IPS-18a (cell line): ENCODE measurements around the gene PLXNA2.

ENCODE experiments used
- H3K27ac ChIP-seq: one replicate; pipeline ENCODE4 v1.5.1; 2013; ENCODE audit warnings: low read length
- H3K27me3 ChIP-seq: one replicate; pipeline ENCODE4 v1.6.1; 2013; ENCODE audit warnings: mild to moderate bottlenecking, low read length; ENCODE audit not compliant: control insufficient read depth, insufficient read depth
- H3K36me3 ChIP-seq: one replicate; pipeline ENCODE4 v1.6.1; 2013; ENCODE audit warnings: low read depth, low read length; ENCODE audit not compliant: control insufficient read depth
- H3K4me1 ChIP-seq: one replicate; pipeline ENCODE4 v1.6.1; 2013; ENCODE audit warnings: low read depth, low read length; ENCODE audit not compliant: control insufficient read depth
- H3K4me3 ChIP-seq: one replicate; pipeline ENCODE4 v1.5.1; 2013; ENCODE audit warnings: low read length
- H3K9ac ChIP-seq: one replicate; pipeline ENCODE4 v1.6.1; 2013; ENCODE audit warnings: mild to moderate bottlenecking, low read length, moderate library complexity
- H3K9me3 ChIP-seq: one replicate; pipeline ENCODE4 v1.6.1; 2013; ENCODE audit warnings: low read depth, low read length; ENCODE audit not compliant: control insufficient read depth

Gene PLXNA2

GRCh38 chr1:208112401-208112800 is 131.8 kb downstream of the PLXNA2 start:
- Histone ChIP-seq H3K27ac (no peak overlapping the region), H3K27me3 (no peaks in the 10 kb centered on the region), H3K36me3 (no peaks in the 10 kb centered on the region), H3K9ac (no peak overlapping the region), H3K4me1 (no peaks in the 10 kb centered on the region), H3K9me3 (no peaks in the 10 kb centered on the region), H3K4me3 (no peak overlapping the region)

- Histone ChIP-seq H3K36me3 (no peaks in the 10 kb centered on the region), H3K9ac (no peak overlapping the region), H3K4me3 (no peak overlapping the region), H3K4me1 (no peaks in the 10 kb centered on the region), H3K27me3 (no peaks in the 10 kb centered on the region), H3K9me3 (no peaks in the 10 kb centered on the region), H3K27ac (no peak overlapping the region)
Measured at GRCh38 chr1:208111646-208112190, 132.5 kb downstream of the PLXNA2 start.

- no peak overlapping the region for H3K27ac ChIP-seq
- no peak overlapping the region for H3K9ac ChIP-seq
- H3K4me1 ChIP-seq: no peaks in the 10 kb centered on the region
- H3K9me3 ChIP-seq: no peaks in the 10 kb centered on the region
- no peak overlapping the region for H3K4me3 ChIP-seq
- no peaks in the 10 kb centered on the region for H3K36me3 ChIP-seq
- no peaks in the 10 kb centered on the region for H3K27me3 ChIP-seq
Measured at GRCh38 chr1:208110296-208110695, 133.9 kb downstream of the PLXNA2 start.

GRCh38 chr1:208108646-208109330 is 135.4 kb downstream of the PLXNA2 start:
- Histone ChIP-seq H3K4me1 (no peaks in the 10 kb centered on the region), H3K4me3 (no peak overlapping the region), H3K27me3 (no peaks in the 10 kb centered on the region), H3K36me3 (no peaks in the 10 kb centered on the region), H3K9me3 (no peaks in the 10 kb centered on the region), H3K27ac (no peak overlapping the region), H3K9ac (no peak overlapping the region)

GRCh38 chr1:208108213-208108608 is 136.0 kb downstream of the PLXNA2 start:
- Histone ChIP-seq H3K4me1 (no peaks in the 10 kb centered on the region), H3K27ac (no peak overlapping the region), H3K9me3 (no peaks in the 10 kb centered on the region)

GRCh38 chr1:208107425-208108212 is 136.6 kb downstream of the PLXNA2 start:
- H3K4me1 ChIP-seq: no peaks in the 10 kb centered on the region
- no peaks in the 10 kb centered on the region for H3K9me3 ChIP-seq
- H3K36me3 ChIP-seq: no peaks in the 10 kb centered on the region
- H3K4me3 ChIP-seq: no peak overlapping the region
- no peaks in the 10 kb centered on the region for H3K27me3 ChIP-seq
- no peak overlapping the region for H3K27ac ChIP-seq
- H3K9ac ChIP-seq: no peak overlapping the region

More at GRCh38 chr1:208108213-208108608, 136.0 kb downstream of the PLXNA2 start:
- Histone ChIP-seq H3K36me3 (no peaks in the 10 kb centered on the region), H3K4me3 (no peak overlapping the region), H3K27me3 (no peaks in the 10 kb centered on the region), H3K9ac (no peak overlapping the region)

- H3K9ac ChIP-seq: no peak overlapping the region
- H3K36me3 ChIP-seq: no peaks in the 10 kb centered on the region
- H3K27ac ChIP-seq: no peak overlapping the region
- peaks cover 5% of the 10 kb centered on the region for H3K4me1 ChIP-seq
- H3K9me3 ChIP-seq: no peaks in the 10 kb centered on the region
- H3K4me3 ChIP-seq: no peak overlapping the region
- H3K27me3 ChIP-seq: no peaks in the 10 kb centered on the region
Measured at GRCh38 chr1:208106218-208106617, 138.0 kb downstream of the PLXNA2 start.

GRCh38 chr1:208105756-208106155 is 138.4 kb downstream of the PLXNA2 start:
- H3K9me3 ChIP-seq: no peaks in the 10 kb centered on the region
- H3K4me3 ChIP-seq: no peak overlapping the region
- H3K27ac ChIP-seq: no peak overlapping the region
- no peaks in the 10 kb centered on the region for H3K27me3 ChIP-seq
- no peaks in the 10 kb centered on the region for H3K36me3 ChIP-seq
- H3K4me1 ChIP-seq: peaks cover 6% of the 10 kb centered on the region
- H3K9ac ChIP-seq: no peak overlapping the region

GRCh38 chr1:208103597-208104513 is 140.3 kb downstream of the PLXNA2 start:
- H3K27me3 ChIP-seq: no peaks in the 10 kb centered on the region

GRCh38 chr1:208101661-208102431 is 142.3 kb downstream of the PLXNA2 start:
- no peaks in the 10 kb centered on the region for H3K36me3 ChIP-seq
- no peak overlapping the region for H3K9ac ChIP-seq
- no peak overlapping the region for H3K4me3 ChIP-seq
- no peaks in the 10 kb centered on the region for H3K9me3 ChIP-seq
- H3K27ac ChIP-seq: no peak overlapping the region
- H3K4me1 ChIP-seq: peaks cover 16% of the 10 kb centered on the region
- H3K27me3 ChIP-seq: no peaks in the 10 kb centered on the region

More at GRCh38 chr1:208103597-208104513, 140.3 kb downstream of the PLXNA2 start:
- H3K4me1 ChIP-seq: peaks cover 10% of the 10 kb centered on the region
- no peak overlapping the region for H3K27ac ChIP-seq
- no peaks in the 10 kb centered on the region for H3K9me3 ChIP-seq
- no peaks in the 10 kb centered on the region for H3K36me3 ChIP-seq
- H3K4me3 ChIP-seq: no peak overlapping the region
- no peak overlapping the region for H3K9ac ChIP-seq
